ENCODE data around the gene RPL19.
A peak's percentile ranks its signal among the peaks of the same experiment; 100 is the strongest.

The RPL19 gene

GRCh38 chr17:39173080-39173479 is 27.0 kb upstream of the RPL19 start:
- DNase-seq (ENCODE audit: low spot score), result no peak

GRCh38 chr17:39173526-39174274 is 26.4 kb upstream of the RPL19 start:
- no peak for DNase-seq (ENCODE audit: low spot score)

- DNase-seq (ENCODE audit: low spot score), result peak; percentile 74
Observed at GRCh38 chr17:39174920-39175694, 25.0 kb upstream of the RPL19 start.

- no peak for DNase-seq (ENCODE audit: low spot score)
Observed at GRCh38 chr17:39175695-39176093, 24.4 kb upstream of the RPL19 start.

- no peak for DNase-seq (ENCODE audit: low spot score)
Observed at GRCh38 chr17:39177256-39177655, 22.8 kb upstream of the RPL19 start.

- no peak for DNase-seq (ENCODE audit: low spot score)
Observed at GRCh38 chr17:39178536-39178935, 21.5 kb upstream of the RPL19 start.

- no peak for DNase-seq (ENCODE audit: low spot score)
Observed at GRCh38 chr17:39181303-39181702, 18.8 kb upstream of the RPL19 start.

- no peak for DNase-seq (ENCODE audit: low spot score)
Observed at GRCh38 chr17:39183045-39183444, 17.0 kb upstream of the RPL19 start.

- no peak for DNase-seq (ENCODE audit: low spot score)
Observed at GRCh38 chr17:39183720-39184119, 16.4 kb upstream of the RPL19 start.

GRCh38 chr17:39186481-39187002 is 13.5 kb upstream of the RPL19 start:
- DNase-seq (ENCODE audit: low spot score), result no peak

GRCh38 chr17:39187152-39187830 is 12.8 kb upstream of the RPL19 start:
- no peak for DNase-seq (ENCODE audit: low spot score)

GRCh38 chr17:39191750-39192510 is 8.2 kb upstream of the RPL19 start:
- no peak for DNase-seq (ENCODE audit: low spot score)

- DNase-seq (ENCODE audit: low spot score), result no peak
Observed at GRCh38 chr17:39192901-39193300, 7.2 kb upstream of the RPL19 start.

GRCh38 chr17:39193346-39193745 is 6.7 kb upstream of the RPL19 start:
- DNase-seq (ENCODE audit: low spot score), result no peak

- DNase-seq (ENCODE audit: low spot score), result no peak
Observed at GRCh38 chr17:39194089-39194984, 5.7 kb upstream of the RPL19 start.

GRCh38 chr17:39194985-39195524 is 5.0 kb upstream of the RPL19 start:
- DNase-seq (ENCODE audit: low spot score), result no peak

- DNase-seq (ENCODE audit: low spot score), result no peak
Observed at GRCh38 chr17:39195568-39196160, 4.4 kb upstream of the RPL19 start.

- no peak for DNase-seq (ENCODE audit: low spot score)
Observed at GRCh38 chr17:39196241-39196807, 3.8 kb upstream of the RPL19 start.

GRCh38 chr17:39196808-39197291 is 3.2 kb upstream of the RPL19 start:
- DNase-seq (ENCODE audit: low spot score), result no peak

All from hematopoietic multipotent progenitor cell treated with erythropoietin and hydrocortisone succinate and interleukin-3 and kit ligand, for 17 days (in vitro differentiated cells).